Activated CD8-positive, alpha-beta T cell treated with anti-CD3 and anti-CD28 coated beads for 36 hours (primary cell): ENCODE measurements around the gene PRC1. TPM values are rescaled to one million over a fixed set of nuclear protein-coding genes. Genes with fewer than 3 reads are reported as not detected.
A peak's percentile ranks its signal among the peaks of the same experiment; 100 is the strongest.
"Not testable (repeated sequence)": the region's sequence is repeated elsewhere in the genome, so short reads cannot be mapped to it uniquely, and the experiment has no call there.

Source experiments
- ATAC-seq: fragments of 200-7000 bp; cut with Tn5 transposase; one replicate; pipeline ENCODE4 v1.10.0; 2021; ENCODE audit warnings: mild to moderate bottlenecking, moderate library complexity
- CTCF ChIA-PET: fragments of 350-600 bp; sonication (Branson Sonifier 250); formaldehyde crosslinking; loops from one replicate; lab custom pipeline; 2021; ENCODE audit warnings: antibody characterized with exemption; lab: Charles Lee
- POLR2A ChIA-PET: fragments of 350-600 bp; sonication (Branson Sonifier 250); formaldehyde crosslinking; loops from one replicate; lab custom pipeline; 2021; ENCODE audit warnings: antibody characterized with exemption; lab: Charles Lee
- DNase-seq: peaks from one replicate; pipeline ENCODE4 v3.0.0-alpha.2; 2020
- H3K27ac Mint-ChIP-seq: one replicate; pipeline ENCODE4 v1.8.0; 2021; ENCODE audit warnings: mild to moderate bottlenecking, mixed read lengths
- H3K27me3 Mint-ChIP-seq: one replicate; pipeline ENCODE4 v1.8.0; 2021; ENCODE audit warnings: mixed read lengths
- H3K36me3 Mint-ChIP-seq: one replicate; pipeline ENCODE4 v1.8.0; 2021; ENCODE audit warnings: low read depth, mixed read lengths
- H3K4me1 Mint-ChIP-seq: one replicate; pipeline ENCODE4 v1.8.0; 2021; ENCODE audit warnings: low read depth, mixed read lengths
- H3K4me3 Mint-ChIP-seq: one replicate; pipeline ENCODE4 v1.8.0; 2021; ENCODE audit warnings: mild to moderate bottlenecking, moderate library complexity, mixed read lengths
- H3K9me3 Mint-ChIP-seq: one replicate; pipeline ENCODE4 v1.8.0; 2021; ENCODE audit warnings: mixed read lengths
- CTCF ChIP-seq: fragments of 200-600 bp; IDR thresholded peaks from one replicate; pipeline ENCODE4 v1.8.0; 2022; ENCODE audit warnings: antibody characterized with exemption, mild to moderate bottlenecking
- intact Hi-C: fragments of 100-400 bp; cut with micrococcal nuclease; formaldehyde crosslinking; loops from one replicate; pipeline ENCODE4 v1.10.0; 2022
- total RNA-seq, 2 experiments: library from RNA; stranded (reverse); gene quantifications; one replicate each; pipeline ENCODE4 v1.2.3, GENCODE V29; 2021

PRC1 gene
- total RNA-seq, 2 experiments from 2014 or later = 83.1 to 96.9 TPM

GRCh38 chr15:91022075-91022831, 27.9 kb upstream of the PRC1 start, which contains the start of gene VPS33B:
Gene VPS33B (minus strand): TSS chr15:91022594. CDS start chr15:91022249, 345 bp downstream.
- no peaks in the 10 kb centered on the region for H3K9me3 Mint-ChIP-seq
- H3K4me3 Mint-ChIP-seq = peak within 1 kb of the TSS; percentile 83
- H3K27me3 Mint-ChIP-seq = no peaks in the 10 kb centered on the region
- intact Hi-C loops = no loop called here
- H3K27ac Mint-ChIP-seq = peak within 1 kb of the TSS; percentile 90
- ATAC-seq = peak; percentile 81
- peaks cover 30% of the 10 kb centered on the region for H3K4me1 Mint-ChIP-seq
- POLR2A ChIA-PET = interaction anchor here (1.0 to 1.5 kb wide), 4 partner anchors 10 to 40 kb away, joined by 3 to 4 read pairs (median 4); no protein-coding TSS in a partner anchor
- CTCF ChIA-PET = interaction anchor here (0.7 to 3.1 kb wide), 6 partner anchors 11 to 250 kb away, joined by 3 to 22 read pairs (median 6); partner anchors contain the start of gene HDDC3
- DNase-seq = peak; percentile 82
- H3K36me3 Mint-ChIP-seq = no peaks in the 10 kb centered on the region
- TF ChIP-seq CTCF = no peak

GRCh38 chr15:91021516-91022074, 27.3 kb upstream of the PRC1 start:
- CTCF ChIA-PET = interaction anchor here (0.7 to 3.1 kb wide), 6 partner anchors 11 to 251 kb away, joined by 3 to 22 read pairs (median 6); partner anchors contain the start of gene HDDC3
- peaks cover 30% of the 10 kb centered on the region for H3K4me1 Mint-ChIP-seq
- DNase-seq (no peak), ATAC-seq (no peak)
- no peaks in the 10 kb centered on the region for H3K27me3 Mint-ChIP-seq
- H3K27ac Mint-ChIP-seq = peak overlapping the region; percentile 90
- POLR2A ChIA-PET = interaction anchor here (0.6 to 1.1 kb wide), 5 partner anchors 9 to 310 kb away, joined by 3 to 4 read pairs (median 3); partner anchors contain the start of gene RCCD1
- H3K36me3 Mint-ChIP-seq = peaks cover 4% of the 10 kb centered on the region
- H3K9me3 Mint-ChIP-seq = no peaks in the 10 kb centered on the region
- TF ChIP-seq CTCF = no peak
- intact Hi-C loops = no loop called here
- peak overlapping the region; percentile 83 for H3K4me3 Mint-ChIP-seq

GRCh38 chr15:91018158-91018557, 23.8 kb upstream of the PRC1 start:
- no peak for ATAC-seq
- no peaks in the 10 kb centered on the region for H3K27me3 Mint-ChIP-seq
- intact Hi-C loops = no loop called here
- peaks cover 30% of the 10 kb centered on the region for H3K4me1 Mint-ChIP-seq
- CTCF ChIA-PET = interaction anchor here (0.9 kb wide), 1 partner anchor 15 kb away, joined by 3 read pairs; no protein-coding TSS in a partner anchor
- no peak for TF ChIP-seq CTCF
- H3K36me3 Mint-ChIP-seq = peaks cover 13% of the 10 kb centered on the region
- no peak for DNase-seq
- H3K27ac Mint-ChIP-seq = peak overlapping the region; percentile 11
- no peaks in the 10 kb centered on the region for H3K9me3 Mint-ChIP-seq
- POLR2A ChIA-PET = no interaction called here
- H3K4me3 Mint-ChIP-seq = no peak overlapping the region

- Mint-ChIP-seq H3K36me3 (peaks cover 13% of the 10 kb centered on the region), H3K9me3 (no peaks in the 10 kb centered on the region), H3K4me1 (peaks cover 27% of the 10 kb centered on the region), H3K4me3 (no peak overlapping the region), H3K27me3 (no peaks in the 10 kb centered on the region), H3K27ac (no peak overlapping the region)
- TF ChIP-seq CTCF = no peak
- DNase-seq = no peak
- CTCF ChIA-PET = interaction anchor here (0.9 kb wide), 1 partner anchor 15 kb away, joined by 3 read pairs; no protein-coding TSS in a partner anchor
- ATAC-seq = no peak
- POLR2A ChIA-PET = no interaction called here
- intact Hi-C loops = no loop called here
Measured at GRCh38 chr15:91017716-91018115, 23.4 kb upstream of the PRC1 start.

GRCh38 chr15:91013701-91014100, 19.4 kb upstream of the PRC1 start:
- CTCF ChIA-PET, DNase-seq, H3K4me3 Mint-ChIP-seq, intact Hi-C loops, H3K9me3 Mint-ChIP-seq, H3K27ac Mint-ChIP-seq, H3K27me3 Mint-ChIP-seq, H3K4me1 Mint-ChIP-seq, ATAC-seq: not testable (repeated sequence)
- peaks cover 19% of the 10 kb centered on the region for H3K36me3 Mint-ChIP-seq
- POLR2A ChIA-PET = interaction anchor here (0.8 kb wide), 1 partner anchor 10 kb away, joined by 4 read pairs; no protein-coding TSS in a partner anchor
